Activated CD8-positive, alpha-beta memory T cell treated with anti-CD3 and anti-CD28 coated beads, Interleukin-2, amount 50 U/mL, for 24 hours (primary cell): ENCODE measurements around the gene GPBP1.
"Not testable (repeated sequence)": the region's sequence is repeated elsewhere in the genome, so short reads cannot be mapped to it uniquely, and the experiment has no call there.

Experiments used
- DNase-seq: peaks from one replicate; pipeline ENCODE4 v3.0.0-alpha.2; 2020; ENCODE audit errors: extremely low read depth

GPBP1 gene

DNA sequence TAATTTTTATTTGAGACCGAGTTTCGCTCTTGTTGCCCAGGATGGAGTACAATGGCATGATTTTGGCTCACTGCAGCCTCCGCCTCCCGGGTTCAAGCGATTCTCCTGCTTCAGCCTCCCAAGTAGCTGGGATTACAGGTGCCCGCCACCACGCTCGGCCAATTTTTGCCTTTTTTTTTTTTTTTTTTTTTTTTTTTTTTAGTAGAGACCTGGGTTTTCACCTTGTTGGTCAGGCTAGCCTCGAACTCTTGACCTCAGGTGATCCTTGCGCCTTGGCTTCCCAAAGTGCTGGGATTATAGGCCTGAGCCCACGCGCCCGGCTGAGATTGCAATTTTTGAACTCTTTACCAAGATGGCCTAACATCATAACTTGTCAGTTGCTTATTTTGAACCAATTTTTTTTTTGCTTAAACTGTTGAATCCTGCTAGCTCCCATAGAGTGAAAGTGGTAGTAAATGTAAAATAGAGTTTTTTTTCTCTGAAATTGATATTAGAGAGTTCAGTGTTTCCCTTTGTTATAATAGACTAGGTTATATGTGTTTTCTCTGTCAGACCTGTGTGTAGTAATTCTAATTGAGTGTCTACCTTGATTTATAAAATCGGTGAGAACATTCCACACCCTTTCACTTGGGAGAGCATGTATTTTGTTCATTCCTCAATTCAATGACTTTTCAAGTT, 3.8 kb downstream of the GPBP1 start:
- DNase-seq: no peak

DNA sequence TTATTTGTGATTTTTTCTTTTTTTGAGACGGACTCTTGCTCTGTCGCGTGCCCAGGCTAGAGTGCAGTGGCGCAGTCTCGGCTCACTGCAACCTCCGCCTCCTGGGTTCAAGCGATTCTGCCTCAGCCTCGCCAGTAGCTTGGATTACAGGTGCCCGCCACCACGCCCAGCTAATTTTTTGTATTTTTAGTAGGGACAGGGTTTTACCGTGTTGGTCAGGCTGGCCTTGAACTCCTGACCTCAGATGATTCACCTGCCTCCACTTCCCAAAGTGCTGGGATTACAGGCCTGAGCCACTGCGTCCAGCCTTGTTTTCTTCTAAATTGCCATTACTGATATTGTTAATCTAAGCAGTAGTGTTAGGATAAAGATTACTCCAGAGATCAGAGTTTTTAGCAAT, 4.4 kb downstream of the GPBP1 start:
- not testable (repeated sequence) for DNase-seq

DNA sequence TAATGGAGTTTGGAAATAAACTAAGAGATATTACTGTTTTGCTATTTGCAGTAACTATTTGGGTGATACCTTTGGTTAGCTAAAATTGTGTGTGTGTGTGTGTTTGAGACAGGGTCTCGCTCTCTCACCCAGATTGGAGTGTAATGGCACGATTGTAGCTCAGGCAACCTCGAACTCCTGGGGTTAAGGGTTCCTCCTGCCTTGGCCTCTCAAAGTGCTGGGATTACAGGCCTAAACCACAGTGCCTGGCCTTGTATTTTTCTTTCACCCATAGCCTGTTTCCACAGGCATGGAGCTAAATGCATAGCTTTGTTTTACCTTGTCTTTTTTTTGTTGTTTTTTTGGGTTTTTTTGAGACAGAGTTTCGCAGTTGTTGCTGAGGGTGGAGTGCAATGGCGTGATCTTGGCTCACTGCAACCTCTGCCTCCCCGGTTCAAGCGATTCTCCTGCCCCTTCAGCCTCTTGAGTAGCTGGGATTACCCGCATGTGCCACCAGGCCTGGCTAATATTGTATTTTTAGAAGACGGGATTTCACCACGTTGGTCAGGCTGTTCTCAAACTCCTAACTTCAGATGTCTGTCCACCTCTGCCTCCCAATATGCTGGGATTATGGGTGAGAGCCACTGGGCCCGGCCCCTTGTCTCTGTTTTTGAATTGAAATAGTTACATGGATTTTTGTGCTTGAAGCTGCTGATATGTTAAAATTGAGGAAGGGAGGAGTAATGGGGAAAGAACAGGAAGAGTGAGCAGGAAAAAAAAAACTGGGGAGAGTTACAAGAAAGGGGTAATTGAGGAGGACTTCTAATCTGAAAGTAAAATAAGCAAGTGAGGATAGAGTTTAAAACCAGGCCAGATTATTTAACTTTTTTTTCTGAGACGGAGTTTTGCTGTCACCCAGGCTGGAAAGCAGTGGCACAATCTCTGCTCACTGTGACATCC, 5.7 kb downstream of the GPBP1 start:
- no peak for DNase-seq

- no peak for DNase-seq
Measured at GRCh38 chr5:57181154-57181553, 7.3 kb downstream of the GPBP1 start.

GRCh38 chr5:57184322-57184721, 10.5 kb downstream of the GPBP1 start:
- DNase-seq: no peak

DNA sequence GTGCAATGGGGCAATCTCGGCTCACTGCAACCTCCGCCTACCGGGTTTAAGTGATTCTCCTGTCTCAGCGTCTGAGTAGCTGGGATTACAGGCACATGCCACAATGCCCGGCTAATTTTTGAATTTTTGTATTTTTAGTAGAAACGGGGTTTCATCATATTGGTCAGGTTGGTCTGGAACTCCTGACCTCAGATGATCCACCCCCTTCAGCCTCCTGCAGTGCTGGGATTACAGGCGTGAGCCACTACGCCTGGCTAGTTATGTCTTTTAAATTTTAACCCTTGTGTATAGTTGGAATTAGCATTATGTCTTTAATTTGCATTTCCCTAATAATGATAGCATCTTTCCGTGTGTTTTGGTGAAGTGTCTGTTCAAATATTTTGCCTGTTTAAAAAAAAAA, 11.5 kb downstream of the GPBP1 start:
- DNase-seq: no peak

DNA sequence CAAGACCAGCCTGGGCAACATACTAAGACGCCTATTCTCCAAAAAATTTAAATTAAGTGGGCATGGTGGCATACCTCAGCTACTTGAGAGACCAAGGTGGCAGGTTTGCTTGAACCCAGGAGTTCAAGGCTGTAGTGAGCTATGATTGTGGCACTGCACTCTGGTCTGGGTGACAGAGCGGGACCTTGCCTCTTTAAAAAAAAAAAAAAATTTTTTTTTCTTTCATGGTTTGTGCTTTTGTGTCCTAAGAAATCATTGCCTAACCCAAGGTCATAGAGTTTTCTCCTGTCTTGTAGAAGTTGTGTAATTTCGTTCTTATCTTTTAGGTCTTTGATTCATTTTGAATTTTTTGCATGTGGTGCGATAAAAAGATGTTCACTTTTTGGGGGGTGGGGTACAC, 12.3 kb downstream of the GPBP1 start:
- DNase-seq: no peak

DNA sequence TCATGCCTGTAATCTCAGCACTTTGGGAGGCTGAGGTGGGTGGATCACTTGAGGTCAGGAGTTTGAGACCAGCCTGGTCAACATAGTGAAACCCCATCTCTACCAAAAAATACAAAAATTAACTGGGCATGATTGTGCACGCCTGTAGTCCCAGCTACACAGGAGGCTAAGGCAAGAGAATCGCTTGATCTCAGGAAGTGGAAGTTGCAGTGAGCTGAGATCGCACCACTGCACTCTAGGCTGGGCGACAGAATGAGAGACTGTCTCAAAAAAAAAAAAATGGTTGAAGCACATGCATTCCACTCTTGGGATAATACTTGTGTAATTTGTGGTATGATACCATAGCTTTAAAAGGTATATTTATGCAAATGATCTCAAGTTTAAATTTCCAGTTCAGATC, 14.1 kb downstream of the GPBP1 start:
- DNase-seq: not testable (repeated sequence)

GRCh38 chr5:57189515-57189914, 15.7 kb downstream of the GPBP1 start:
- no peak for DNase-seq

DNA sequence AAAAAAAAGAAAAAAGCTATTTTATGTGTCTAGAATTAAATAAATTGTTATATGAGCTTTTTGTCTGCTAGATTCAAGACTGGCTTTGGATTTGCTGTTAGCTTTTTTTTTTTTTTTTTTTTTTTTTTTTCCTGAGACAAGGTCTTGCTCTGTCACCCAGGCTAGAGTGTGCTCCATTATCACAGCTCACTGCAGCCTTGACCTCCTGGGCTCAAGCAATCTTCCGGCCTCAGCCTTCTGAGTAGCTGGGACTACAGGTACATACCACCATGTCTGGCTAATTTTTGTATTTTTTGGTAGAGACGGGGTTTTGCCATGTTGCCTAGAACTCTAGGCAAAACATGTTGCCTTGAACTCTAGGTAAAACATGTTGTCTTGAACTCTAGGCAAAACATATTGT, 16.7 kb downstream of the GPBP1 start:
- DNase-seq: no peak

DNA sequence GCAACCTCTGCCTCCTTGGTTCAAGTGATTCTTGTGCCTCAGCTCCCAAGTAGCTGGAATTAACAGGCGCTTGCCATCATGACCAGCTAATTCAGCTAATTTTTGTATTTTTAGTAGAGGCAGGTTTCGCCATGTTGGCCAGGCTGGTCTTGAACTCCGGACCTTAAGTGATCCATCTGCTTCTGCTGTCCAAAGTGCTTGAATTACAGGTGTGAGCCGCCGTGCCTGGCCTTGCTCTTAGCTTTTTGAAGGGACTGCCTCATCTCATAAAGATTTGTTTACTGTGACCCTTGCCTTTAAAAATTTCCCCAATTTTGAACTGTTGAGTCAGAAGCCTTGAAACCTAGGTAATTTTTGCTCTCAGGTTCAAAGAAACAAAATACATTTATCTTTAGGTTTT, 17.3 kb downstream of the GPBP1 start:
- no peak for DNase-seq

DNA sequence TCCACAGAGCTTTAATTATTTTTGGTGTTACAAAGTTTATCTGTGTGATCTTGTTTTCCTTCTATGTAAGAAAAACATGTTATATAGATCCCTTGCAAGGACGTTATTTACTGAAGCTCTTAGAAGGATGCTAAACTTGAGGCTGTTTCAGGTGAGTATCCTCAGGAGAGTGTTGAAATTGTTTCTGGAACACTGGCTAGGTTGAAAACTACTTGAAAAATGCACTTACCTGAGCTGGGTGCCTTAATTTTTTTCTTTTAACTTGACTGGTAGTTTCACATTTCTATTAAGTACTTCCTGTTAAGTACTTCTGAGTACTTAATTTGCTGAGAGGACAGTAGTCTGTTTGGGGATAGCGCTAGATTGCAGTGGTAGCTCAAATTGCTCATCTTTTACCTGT, 18.1 kb downstream of the GPBP1 start:
- DNase-seq: no peak

GRCh38 chr5:57192832-57193231, 19.0 kb downstream of the GPBP1 start:
- not testable (repeated sequence) for DNase-seq

DNA sequence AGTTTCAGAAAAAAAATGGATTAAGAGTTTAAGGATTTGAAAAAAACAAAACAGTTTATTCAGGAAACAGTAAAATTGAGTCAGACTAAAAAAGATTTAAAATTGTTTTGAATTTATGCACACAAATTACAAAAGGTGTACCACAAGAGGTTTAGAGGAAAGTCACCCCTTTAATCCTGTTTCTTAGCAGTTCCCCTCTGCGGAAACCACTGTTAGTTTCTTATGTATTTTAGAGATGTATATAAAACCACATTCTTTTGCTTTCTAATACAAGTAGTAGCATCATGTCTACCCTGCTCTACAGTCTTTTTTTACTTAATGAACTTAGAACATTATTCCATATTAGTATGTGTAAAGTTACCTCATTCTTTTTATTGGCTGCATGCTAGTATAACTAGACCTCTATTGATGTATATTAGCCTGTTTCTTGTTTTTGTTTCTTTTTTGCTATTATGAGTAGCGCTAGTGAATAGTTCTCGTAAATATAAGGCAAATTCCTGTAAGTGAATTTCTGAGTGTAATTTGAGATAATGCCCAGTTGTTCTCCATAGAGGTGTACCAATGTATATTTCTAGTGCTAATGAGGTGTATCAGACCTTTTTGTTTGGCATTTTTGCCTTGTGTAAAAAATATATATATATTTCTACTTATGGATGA, 20.0 kb downstream of the GPBP1 start:
- DNase-seq: no peak

- no peak for DNase-seq
Measured at GRCh38 chr5:57194653-57195052, 20.8 kb downstream of the GPBP1 start.

DNA sequence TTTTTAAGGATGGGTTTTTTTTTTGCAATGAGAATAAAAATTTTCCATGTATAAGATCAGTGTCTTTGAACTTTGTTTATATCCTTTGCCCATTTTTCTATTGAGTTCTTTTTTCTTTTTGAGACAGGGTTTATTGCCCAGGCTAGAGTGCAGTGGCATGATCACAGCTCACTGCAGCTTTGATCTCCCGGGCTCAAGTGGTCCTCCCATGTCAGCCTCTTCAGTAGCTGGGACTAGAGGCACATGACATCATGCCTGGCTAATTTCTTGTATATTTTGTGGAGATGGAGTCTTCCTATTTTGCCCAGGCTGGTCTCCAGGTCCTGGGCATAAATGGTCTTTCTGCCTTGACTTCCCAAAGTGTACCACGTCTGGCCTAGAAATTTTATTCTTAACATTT, 21.2 kb downstream of the GPBP1 start:
- no peak for DNase-seq

GRCh38 chr5:57199866-57200265, 26.0 kb downstream of the GPBP1 start:
- DNase-seq: no peak

DNA sequence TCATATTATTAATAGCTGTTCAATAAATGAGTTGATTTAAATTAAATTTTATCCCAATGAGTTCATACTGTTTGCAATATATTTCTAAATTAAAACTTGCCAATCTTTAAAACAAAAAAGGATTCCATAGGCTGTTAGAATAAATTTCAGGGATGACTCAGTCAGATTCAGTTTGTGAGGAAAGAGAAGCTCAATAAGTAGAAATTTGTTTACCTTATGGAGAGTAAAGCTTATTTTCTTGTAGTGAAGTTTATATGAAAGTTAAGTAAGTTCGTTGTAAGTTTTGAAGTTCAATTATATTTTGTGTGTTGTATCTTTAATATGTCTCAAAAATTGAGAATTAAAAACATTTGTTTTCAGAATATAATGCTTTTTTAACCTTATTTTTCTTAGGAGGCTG, 29.0 kb downstream of the GPBP1 start:
- DNase-seq: no peak

DNA sequence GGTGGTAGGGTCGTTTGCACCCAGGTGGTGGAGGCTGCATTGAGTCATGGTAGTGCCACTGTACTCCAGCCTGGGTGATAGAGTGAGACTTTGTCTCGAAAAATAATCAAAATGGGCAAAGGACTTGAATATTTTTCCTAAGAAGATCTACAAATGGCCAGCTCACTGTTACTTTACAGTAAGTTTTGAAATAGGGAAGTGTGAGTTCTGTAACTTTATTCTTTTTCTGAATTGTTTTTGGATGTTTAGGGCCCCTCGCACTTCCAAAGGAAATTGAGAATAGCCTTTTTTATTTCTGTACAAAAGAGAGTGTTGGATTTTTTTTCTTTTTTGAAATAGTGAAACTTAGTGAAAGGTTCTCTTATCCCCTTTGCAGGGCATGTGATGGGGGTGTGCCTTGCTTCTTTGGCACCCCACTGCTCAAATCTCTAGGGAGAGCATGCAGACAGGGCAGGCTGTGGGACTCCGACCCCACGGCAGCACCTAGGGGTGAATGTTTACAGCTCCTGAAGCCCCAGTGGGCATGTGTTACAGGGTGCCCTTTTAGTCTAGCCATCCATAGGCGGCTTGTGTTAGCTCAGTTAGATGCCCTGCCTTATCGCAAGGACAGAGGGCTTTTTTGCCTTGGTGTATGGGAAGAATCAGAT, 33.3 kb downstream of the GPBP1 start:
- no peak for DNase-seq

- no peak for DNase-seq
Measured at GRCh38 chr5:57207681-57208080, 33.8 kb downstream of the GPBP1 start.

DNA sequence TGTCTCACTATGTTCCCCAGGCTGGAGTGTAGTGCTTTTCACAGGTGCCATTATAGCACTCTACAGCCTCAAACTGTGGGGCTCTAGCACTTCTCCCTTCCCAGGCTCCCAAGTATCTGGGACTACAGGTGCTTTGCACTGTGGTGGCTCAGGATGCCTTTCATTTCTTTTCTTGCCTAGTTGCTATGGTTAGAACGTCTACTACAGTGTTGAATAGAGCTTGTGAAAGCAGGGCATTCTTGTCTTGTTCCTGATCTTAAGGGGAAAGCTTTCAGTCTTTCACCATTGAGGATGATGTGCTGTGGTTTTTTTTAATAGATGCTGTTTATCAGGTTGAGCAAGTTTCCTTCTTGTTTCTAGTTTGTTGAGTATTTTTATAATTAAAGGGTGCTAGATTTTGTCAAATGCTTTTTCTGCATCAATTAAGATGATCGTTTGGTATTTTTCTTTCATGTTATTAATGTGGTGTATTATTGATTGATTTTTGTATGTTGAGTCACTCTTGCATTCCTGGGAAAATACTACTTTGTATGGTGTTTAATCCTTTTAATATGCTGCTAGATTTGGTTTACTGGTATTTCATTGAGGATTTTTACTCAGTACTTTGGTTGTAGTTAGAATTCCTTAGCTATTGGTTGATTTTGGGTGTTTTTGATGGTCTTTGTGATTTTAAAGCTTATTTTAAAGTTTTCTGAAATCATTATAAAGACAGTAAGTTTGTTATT, 35.6 kb downstream of the GPBP1 start:
- no peak for DNase-seq

- no peak for DNase-seq
Measured at GRCh38 chr5:57210633-57211032, 36.8 kb downstream of the GPBP1 start.
